ENCODE data around the gene PTOV1. TPM values are rescaled to one million over a fixed set of nuclear protein-coding genes. Genes with fewer than 3 reads are reported as not detected.

PTOV1 gene
- total RNA-seq, 2 experiments from 2014 or later, result 105 to 124 TPM

DNA sequence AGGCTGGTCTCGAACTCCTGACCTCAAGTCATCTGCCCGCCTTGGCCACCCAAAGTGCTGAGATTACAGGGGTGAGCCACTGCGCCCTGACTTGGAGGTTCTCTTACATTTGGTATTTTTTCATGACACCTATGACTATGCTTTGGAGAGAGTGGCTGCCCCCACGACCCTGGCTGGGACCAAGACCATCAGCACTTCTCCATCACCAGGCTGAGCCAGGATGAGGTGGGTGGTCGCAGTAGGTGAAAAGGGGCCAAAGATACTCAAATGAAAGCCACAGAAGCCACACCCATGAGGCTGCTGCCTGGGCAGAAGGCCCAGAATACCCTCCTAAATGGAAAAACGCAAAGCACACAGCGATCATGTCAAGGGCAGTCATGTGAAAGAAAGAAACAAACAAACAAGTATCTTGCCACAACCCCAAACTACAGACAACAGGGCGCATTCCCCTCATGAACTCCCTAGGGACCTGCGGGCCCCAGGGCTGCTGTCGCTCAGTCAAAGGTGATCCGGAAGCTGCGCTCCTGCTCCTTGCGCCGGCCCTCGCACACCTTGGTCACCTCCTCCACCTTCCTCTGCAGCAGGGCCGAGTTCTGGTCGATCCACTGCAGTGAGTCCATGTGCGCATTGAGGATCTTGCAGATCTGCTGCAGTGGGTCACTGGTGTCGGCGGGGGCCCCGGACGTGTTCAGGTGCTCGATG, 56.9 kb downstream of the PTOV1 start:
- POLR2A ChIA-PET, result interaction anchor here (1.3 kb wide), 1 partner anchor 22 kb away, joined by 3 read pairs; the partner anchor contains the start of gene NUP62
- no TSS peak for BruUV-seq (replicated peaks)
- intact Hi-C loops (cut with micrococcal nuclease; ENCODE audit: unreplicated experiment), result no loop called here

DNA sequence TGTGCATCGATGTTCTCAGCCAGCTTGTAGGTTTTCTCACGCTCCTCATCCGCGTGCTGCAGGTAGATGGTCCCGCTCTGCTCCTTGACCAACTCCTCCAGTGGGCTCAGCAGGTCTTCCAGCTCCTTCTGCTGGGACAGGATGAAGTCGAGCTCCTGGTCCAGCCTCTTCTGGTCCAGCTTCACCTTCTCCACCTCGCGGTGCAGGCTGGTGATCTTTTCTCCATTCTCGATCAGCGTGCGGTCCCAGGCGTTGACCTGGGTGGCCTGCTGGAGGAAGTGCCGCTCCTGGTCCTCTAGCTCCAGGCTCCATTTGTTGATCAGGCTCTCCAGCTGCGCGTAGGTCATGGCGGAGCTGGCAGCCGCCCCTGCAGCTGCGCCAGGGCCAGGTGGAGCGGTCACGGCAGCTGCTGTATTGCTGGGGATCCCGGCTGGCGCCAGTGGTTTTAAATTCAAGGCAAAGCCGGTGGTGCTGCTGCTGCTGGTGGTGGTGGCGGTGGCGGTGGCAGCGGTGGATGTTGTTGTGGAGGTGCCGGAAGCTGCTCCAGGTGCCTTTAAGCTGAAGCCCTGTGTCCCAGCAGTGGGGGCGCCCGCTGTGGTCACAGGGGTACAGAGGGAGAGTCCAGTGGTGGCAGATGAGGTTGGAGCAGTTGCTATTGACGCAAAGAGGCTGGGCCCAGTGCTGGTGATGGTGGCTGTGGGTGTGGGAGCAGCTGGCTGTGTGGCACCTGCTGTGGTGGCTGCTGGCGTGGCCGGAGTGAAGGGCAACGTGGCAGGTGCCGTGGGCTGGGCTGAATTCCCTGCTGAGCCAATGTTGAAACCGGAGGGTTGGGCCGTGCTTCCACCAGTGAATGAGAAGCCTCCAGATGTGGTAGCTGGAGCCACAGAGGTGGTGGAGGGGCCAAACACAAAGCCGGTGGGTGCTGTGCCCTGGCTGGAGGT, 57.8 kb downstream of the PTOV1 start:
- Histone ChIP-seq H3K4me3 (ENCODE audit: low read depth, low read length, poor library complexity, severe bottlenecking) (no peak overlapping the region), H3K79me2 (ENCODE audit: insufficient read depth, low read depth, low read length) (peaks cover 13% of the 10 kb centered on the region; the same call in 1 of the 2 replicates), H3K36me3 (ENCODE audit: insufficient read depth, low read length) (peaks cover 79% of the 10 kb centered on the region), H3K9me2 (ENCODE audit: insufficient read depth, low read length) (no peaks in the 10 kb centered on the region), H3K4me2 (ENCODE audit: low read length) (no peak overlapping the region), H4K20me1 (ENCODE audit: insufficient read depth, low read length) (peaks cover 10% of the 10 kb centered on the region; the same call in 1 of the 2 replicates), H3K27ac (ENCODE audit: low read depth, low read length, poor library complexity, severe bottlenecking) (no peak overlapping the region), H3K4me1 (ENCODE audit: insufficient read depth, low read length, poor library complexity, severe bottlenecking) (peaks cover 46% of the 10 kb centered on the region), H3K9me3 (ENCODE audit: low read length) (no peaks in the 10 kb centered on the region), H2AFZ (ENCODE audit: low read length) (no peak overlapping the region)
- BruUV-seq (replicated peaks), result no TSS peak
- ChIA-PET POLR2A (interaction anchor here (1.3 kb wide), 1 partner anchor 21 kb away, joined by 3 read pairs; the partner anchor contains the start of gene NUP62), CTCF (ENCODE audit: unreplicated experiment) (no interaction called here)
- DNase-seq (ENCODE audit: low spot score), result no peak
- TF ChIP-seq, protein P1, sequence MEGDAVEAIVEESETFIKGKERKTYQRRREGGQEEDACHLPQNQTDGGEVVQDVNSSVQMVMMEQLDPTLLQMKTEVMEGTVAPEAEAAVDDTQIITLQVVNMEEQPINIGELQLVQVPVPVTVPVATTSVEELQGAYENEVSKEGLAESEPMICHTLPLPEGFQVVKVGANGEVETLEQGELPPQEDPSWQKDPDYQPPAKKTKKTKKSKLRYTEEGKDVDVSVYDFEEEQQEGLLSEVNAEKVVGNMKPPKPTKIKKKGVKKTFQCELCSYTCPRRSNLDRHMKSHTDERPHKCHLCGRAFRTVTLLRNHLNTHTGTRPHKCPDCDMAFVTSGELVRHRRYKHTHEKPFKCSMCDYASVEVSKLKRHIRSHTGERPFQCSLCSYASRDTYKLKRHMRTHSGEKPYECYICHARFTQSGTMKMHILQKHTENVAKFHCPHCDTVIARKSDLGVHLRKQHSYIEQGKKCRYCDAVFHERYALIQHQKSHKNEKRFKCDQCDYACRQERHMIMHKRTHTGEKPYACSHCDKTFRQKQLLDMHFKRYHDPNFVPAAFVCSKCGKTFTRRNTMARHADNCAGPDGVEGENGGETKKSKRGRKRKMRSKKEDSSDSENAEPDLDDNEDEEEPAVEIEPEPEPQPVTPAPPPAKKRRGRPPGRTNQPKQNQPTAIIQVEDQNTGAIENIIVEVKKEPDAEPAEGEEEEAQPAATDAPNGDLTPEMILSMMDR (conservative IDR thresholded peaks at IDR 0.05; ENCODE audit: low read length), result no peak
- TF ChIP-seq EZH2phosphoT487 (IDR thresholded peaks at IDR 0.05; ENCODE audit: borderline replicate concordance, low read depth, low read length), result no peak
- intact Hi-C loops (cut with micrococcal nuclease; ENCODE audit: unreplicated experiment), result no loop called here

More for the DNA sequence above, 56.9 kb downstream of the PTOV1 start:
- H3K36me3 ChIP-seq (ENCODE audit: insufficient read depth, low read length), result peaks cover 71% of the 10 kb centered on the region
- H3K27ac ChIP-seq (ENCODE audit: low read depth, low read length, poor library complexity, severe bottlenecking), result no peak overlapping the region
- peaks cover 52% of the 10 kb centered on the region for H3K4me1 ChIP-seq (ENCODE audit: insufficient read depth, low read length, poor library complexity, severe bottlenecking)
- peaks cover 10% of the 10 kb centered on the region; the same call in 1 of the 2 replicates for H4K20me1 ChIP-seq (ENCODE audit: insufficient read depth, low read length)
- CTCF ChIA-PET (ENCODE audit: unreplicated experiment), result no interaction called here
- peaks cover 13% of the 10 kb centered on the region; the same call in 1 of the 2 replicates for H3K79me2 ChIP-seq (ENCODE audit: insufficient read depth, low read depth, low read length)
- H2AFZ ChIP-seq (ENCODE audit: low read length), result no peak overlapping the region
- no peak overlapping the region for H3K4me3 ChIP-seq (ENCODE audit: low read depth, low read length, poor library complexity, severe bottlenecking)
- DNase-seq (ENCODE audit: low spot score), result no peak
- TF ChIP-seq, protein P1 (conservative IDR thresholded peaks at IDR 0.05; ENCODE audit: low read length), result no peak
- TF ChIP-seq EZH2phosphoT487 (IDR thresholded peaks at IDR 0.05; ENCODE audit: borderline replicate concordance, low read depth, low read length), result no peak
- H3K4me2 ChIP-seq (ENCODE audit: low read length), result no peak overlapping the region
- H3K9me2 ChIP-seq (ENCODE audit: insufficient read depth, low read length), result no peaks in the 10 kb centered on the region
- H3K9me3 ChIP-seq (ENCODE audit: low read length), result no peaks in the 10 kb centered on the region
